ENCODE data around the gene NPM1. TPM values are rescaled to one million over a fixed set of nuclear protein-coding genes. Genes with fewer than 3 reads are reported as not detected.

The NPM1 gene
- total RNA-seq, 1 experiment from 2014 or later, result 2,693 TPM

DNA sequence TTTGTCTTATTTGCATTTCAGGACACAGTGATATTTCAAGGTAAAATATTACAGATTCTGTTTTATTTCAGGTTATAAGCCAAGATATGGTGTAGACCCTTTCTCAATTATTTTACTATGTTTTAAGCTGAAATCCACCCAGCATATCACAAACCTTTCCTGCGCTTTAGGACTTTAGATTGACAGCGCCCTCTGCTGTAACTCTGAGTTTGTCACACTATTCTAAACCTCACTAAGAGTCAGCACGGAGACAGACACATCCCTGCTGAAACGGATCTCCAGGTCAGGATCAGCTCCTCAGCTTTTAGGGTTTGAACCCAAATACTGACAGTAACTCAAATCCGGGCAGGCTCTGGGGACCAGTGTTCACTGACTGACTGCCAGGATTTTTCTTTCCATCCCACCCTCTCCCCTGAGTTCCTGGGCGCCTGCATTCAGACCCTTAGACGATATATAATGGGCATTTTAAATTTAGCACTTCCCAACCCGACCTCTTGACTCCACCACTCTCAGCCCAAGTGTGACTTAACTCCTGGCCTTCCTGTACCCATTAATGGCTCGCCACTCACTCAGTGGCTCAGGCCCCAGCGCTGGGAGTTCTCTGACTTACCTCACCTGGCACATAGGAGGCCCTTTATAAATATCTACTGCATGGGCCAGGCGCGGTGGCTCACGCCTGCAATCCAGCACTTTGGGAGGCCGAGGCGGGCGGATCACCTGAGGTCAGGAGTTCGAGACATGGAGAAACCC is 45.1 kb upstream of the NPM1 start (continued):
- TF ChIP-seq SRF (IDR thresholded peaks at IDR 0.05; ENCODE audit: low read depth) (no peak), JUND (IDR thresholded peaks at IDR 0.05) (no peak), FOSL1 (IDR thresholded peaks at IDR 0.05; ENCODE audit: low read depth) (no peak), ELF1 (IDR thresholded peaks at IDR 0.05; ENCODE audit: borderline replicate concordance, low read depth) (no peak), POLR2A (IDR thresholded peaks at IDR 0.05; ENCODE audit: borderline replicate concordance, extremely low read depth, insufficient read depth, insufficient read length) (no peak)
- TF ChIP-seq, protein P1, sequence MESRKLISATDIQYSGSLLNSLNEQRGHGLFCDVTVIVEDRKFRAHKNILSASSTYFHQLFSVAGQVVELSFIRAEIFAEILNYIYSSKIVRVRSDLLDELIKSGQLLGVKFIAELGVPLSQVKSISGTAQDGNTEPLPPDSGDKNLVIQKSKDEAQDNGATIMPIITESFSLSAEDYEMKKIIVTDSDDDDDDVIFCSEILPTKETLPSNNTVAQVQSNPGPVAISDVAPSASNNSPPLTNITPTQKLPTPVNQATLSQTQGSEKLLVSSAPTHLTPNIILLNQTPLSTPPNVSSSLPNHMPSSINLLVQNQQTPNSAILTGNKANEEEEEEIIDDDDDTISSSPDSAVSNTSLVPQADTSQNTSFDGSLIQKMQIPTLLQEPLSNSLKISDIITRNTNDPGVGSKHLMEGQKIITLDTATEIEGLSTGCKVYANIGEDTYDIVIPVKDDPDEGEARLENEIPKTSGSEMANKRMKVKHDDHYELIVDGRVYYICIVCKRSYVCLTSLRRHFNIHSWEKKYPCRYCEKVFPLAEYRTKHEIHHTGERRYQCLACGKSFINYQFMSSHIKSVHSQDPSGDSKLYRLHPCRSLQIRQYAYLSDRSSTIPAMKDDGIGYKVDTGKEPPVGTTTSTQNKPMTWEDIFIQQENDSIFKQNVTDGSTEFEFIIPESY (IDR thresholded peaks at IDR 0.05; ENCODE audit: extremely low read depth, insufficient replicate concordance, low read length), result no peak

DNA sequence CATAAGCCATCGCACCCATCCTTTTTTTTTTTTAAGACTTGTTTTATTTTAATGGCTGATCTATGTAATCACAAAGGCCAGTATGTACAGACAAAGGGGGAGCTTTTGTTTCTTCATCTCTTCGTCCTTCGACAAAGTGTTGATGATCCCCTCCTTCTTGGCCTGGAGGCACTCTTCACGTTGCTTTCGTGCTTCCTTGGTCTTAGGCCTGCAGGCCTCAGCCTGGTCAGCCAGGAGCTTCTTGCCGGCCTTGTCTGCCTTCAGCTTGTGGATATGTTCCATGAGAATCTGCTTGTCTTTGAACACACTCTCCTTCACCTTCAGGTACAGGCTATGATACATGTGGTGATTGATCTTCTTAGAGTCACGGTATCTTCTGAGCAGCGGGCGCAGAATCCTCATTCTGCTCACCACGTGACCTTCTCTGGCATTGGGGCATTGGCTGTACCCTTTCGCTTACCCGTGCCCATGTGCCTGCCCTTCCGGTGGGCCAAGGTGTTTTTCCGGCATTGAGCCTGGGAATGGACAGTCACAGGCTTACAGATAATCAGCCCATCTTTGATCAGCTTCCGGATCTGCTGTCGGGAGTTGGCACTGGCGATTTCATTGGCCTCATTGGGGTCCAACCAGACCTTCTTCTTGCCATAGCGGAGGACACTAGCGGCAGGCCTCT is 42.6 kb upstream of the NPM1 start:
- Histone ChIP-seq H4K20me1 (ENCODE audit: insufficient read depth) (no peaks in the 10 kb centered on the region), H3K4me2 (ENCODE audit: low read length) (no peak overlapping the region), H3K9me2 (ENCODE audit: insufficient read depth) (no peaks in the 10 kb centered on the region), H3K9me3 (ENCODE audit: control insufficient read depth in 1 of 2, insufficient read depth in 1 of 2, low read depth in 1 of 2, low read length in 2 of 2) (no peaks in the 10 kb centered on the region), H3K27ac (ENCODE audit: low read depth, low read length) (no peak overlapping the region), H3K36me3 (ENCODE audit: control insufficient read depth in 1 of 2, insufficient read depth in 2 of 2, low read length in 2 of 2) (no peaks in the 10 kb centered on the region), H3K9ac (ENCODE audit: low read length) (no peak overlapping the region), H2AFZ (ENCODE audit: low read depth, low read length, poor library complexity, severe bottlenecking) (no peak overlapping the region), H3K4me1 (ENCODE audit: control insufficient read depth in 1 of 2, insufficient read depth in 2 of 2, low read length in 2 of 2) (0 out of 4 replicates have a peak, but pooled peaks cover 0 to 3% of the 10 kb centered on the region in 2 experiments), H3K79me2 (ENCODE audit: insufficient read depth, low read length) (no peaks in the 10 kb centered on the region), H3K27me3 (ENCODE audit: insufficient read depth, low read length) (no peaks in the 10 kb centered on the region), H3K4me3 (replicated peaks in 1 of 2; ENCODE audit: low read depth in 1 of 2, low read length in 2 of 2) (no peak overlapping the region)
- POLR2A ChIA-PET, result no interaction called here
- DNase-seq (ENCODE audit: low read depth, low spot score), result no peak
- no peak for ATAC-seq
- CTCF ChIA-PET, result interaction anchor here (0.9 kb wide), 1 partner anchor 600 kb away, joined by 3 read pairs; no protein-coding TSS in a partner anchor
- RAD21 ChIA-PET (ENCODE audit: low non-redundant PET in 1 of 2, low total read pairs in 2 of 2, uncharacterized antibody in 2 of 2, unreplicated experiment in 2 of 2), result no interaction called here
- no peak for TF ChIP-seq SRF (IDR thresholded peaks at IDR 0.05; ENCODE audit: low read depth)
- TF ChIP-seq, protein P2, sequence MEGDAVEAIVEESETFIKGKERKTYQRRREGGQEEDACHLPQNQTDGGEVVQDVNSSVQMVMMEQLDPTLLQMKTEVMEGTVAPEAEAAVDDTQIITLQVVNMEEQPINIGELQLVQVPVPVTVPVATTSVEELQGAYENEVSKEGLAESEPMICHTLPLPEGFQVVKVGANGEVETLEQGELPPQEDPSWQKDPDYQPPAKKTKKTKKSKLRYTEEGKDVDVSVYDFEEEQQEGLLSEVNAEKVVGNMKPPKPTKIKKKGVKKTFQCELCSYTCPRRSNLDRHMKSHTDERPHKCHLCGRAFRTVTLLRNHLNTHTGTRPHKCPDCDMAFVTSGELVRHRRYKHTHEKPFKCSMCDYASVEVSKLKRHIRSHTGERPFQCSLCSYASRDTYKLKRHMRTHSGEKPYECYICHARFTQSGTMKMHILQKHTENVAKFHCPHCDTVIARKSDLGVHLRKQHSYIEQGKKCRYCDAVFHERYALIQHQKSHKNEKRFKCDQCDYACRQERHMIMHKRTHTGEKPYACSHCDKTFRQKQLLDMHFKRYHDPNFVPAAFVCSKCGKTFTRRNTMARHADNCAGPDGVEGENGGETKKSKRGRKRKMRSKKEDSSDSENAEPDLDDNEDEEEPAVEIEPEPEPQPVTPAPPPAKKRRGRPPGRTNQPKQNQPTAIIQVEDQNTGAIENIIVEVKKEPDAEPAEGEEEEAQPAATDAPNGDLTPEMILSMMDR (IDR thresholded peaks at IDR 0.05 in 2 of 3, conservative IDR thresholded peaks at IDR 0.05 in 1 of 3; ENCODE audit: borderline replicate concordance in 1 of 3, insufficient read depth in 1 of 3, low read depth in 2 of 3, low read length in 2 of 3), result no peak
- TF ChIP-seq, protein P1 (IDR thresholded peaks at IDR 0.05; ENCODE audit: extremely low read depth, insufficient replicate concordance, low read length), result no peak
- no peak for TF ChIP-seq ZFX (IDR thresholded peaks at IDR 0.05)
- TF ChIP-seq EZH2phosphoT487 (IDR thresholded peaks at IDR 0.05; ENCODE audit: borderline replicate concordance), result no peak
- TF ChIP-seq TCF7L2 (IDR thresholded peaks at IDR 0.05; ENCODE audit: borderline replicate concordance, extremely low read depth, insufficient read depth, insufficient read length), result no peak
- no peak for TF ChIP-seq RAD21 (IDR thresholded peaks at IDR 0.05; ENCODE audit: low read depth)
- no peak for TF ChIP-seq POLR2AphosphoS5 (IDR thresholded peaks at IDR 0.05; ENCODE audit: low read depth, low read length)
- no peak for TF ChIP-seq YY1 (IDR thresholded peaks at IDR 0.05; ENCODE audit: extremely low read depth, insufficient replicate concordance, low read depth, low read length)
- no peak for TF ChIP-seq EZH2 (IDR thresholded peaks at IDR 0.05)
- no peak for TF ChIP-seq SP1 (IDR thresholded peaks at IDR 0.05; ENCODE audit: low read depth)
- intact Hi-C loops (cut with micrococcal nuclease), result loop anchor here (5.0 kb wide), 1 partner anchor 358 kb away; no protein-coding TSS in a partner anchor
- no TSS peak for BruUV-seq (replicated peaks)
